Articular chondrocyte of knee joint (primary cell): ENCODE results near the gene MTERF2. TPM values are rescaled to one million over a fixed set of nuclear protein-coding genes. Genes with fewer than 3 reads are reported as not detected.

Experiments used
- total RNA-seq: library from RNA; depleted of rRNA; stranded (reverse); fragments of >200 nt; gene quantifications from 2 replicates; pipeline ENCODE4 v1.2.3, GENCODE V29; 2012

Gene MTERF2, protein sequence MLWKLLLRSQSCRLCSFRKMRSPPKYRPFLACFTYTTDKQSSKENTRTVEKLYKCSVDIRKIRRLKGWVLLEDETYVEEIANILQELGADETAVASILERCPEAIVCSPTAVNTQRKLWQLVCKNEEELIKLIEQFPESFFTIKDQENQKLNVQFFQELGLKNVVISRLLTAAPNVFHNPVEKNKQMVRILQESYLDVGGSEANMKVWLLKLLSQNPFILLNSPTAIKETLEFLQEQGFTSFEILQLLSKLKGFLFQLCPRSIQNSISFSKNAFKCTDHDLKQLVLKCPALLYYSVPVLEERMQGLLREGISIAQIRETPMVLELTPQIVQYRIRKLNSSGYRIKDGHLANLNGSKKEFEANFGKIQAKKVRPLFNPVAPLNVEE
- total RNA-seq = 5.7 and 7.1 TPM in 2 replicates

DNA sequence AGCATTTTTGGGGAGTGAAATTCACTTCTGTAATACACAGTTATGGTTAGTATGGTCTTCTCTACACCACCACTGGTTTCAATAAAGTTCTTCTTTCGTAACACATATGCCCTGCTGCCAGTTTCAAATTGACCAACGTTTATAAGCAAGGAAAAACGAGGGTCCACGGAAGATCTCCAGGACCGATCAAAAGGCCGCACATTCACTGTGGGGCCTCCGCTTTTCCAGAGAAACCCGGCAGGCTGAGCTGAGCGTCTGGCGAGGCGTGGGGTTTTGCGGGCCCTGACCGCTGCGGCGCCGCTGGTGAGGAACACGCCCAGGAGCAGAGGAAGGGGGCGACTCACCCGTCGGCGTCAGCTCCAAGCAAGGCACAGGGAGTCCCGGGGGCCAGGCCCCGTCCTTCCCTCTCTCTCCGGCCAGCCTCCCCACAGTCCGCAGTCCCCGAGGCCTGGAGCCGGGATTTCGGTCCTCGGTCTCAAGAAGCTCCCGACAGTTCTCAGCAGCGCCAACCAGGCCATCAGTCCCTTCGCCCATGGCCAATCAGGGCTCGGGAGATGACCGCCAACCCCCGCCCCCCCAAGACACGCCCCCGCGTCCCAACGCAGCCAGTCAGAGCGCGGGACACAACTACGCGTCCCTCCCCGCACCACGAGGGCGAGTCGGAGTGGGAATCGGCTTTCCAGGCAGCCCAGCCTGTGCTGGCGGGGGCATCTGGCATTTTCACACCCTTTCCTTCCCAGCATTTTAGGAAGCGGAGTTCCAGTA lies at the start of gene MTERF2:
Gene MTERF2 (minus strand): TSS at position 522 of the 765 bp plus-strand sequence. CDS start 8,432 bp downstream, outside the sequence.

DNA sequence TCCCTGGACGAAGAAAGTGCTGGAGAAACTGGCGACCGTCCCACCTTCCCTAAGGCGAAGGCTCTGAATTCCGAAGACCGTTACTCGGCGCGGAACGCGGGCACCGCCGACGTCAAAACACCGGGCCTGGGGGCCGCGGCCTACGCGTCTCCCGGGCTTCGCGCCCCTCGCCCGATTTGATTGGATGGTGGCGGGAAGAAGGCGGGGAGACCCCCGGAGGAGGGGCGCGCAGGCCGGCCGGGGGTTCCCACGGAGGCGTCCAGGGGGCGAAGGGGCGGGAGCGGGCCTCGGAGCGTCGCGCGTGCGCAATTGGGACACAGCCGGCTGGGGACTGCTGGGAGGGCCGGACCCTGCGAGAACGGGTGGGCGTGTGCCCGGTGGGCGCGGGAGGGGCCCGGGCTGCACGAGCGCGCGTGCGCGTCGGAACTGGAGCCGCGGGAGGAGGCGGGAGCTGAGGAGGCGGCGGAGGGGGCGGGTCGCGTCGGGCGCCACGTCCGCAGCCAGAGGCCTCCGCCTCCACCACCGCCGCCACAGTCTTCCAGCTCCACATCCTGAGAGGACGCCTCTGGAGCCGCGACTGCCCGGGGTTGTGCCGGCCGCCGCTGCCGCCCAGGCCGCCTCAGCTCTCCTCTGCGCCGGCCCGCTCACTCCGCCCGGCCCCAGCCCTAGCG lies 31.4 kb downstream of the MTERF2 start, which contains the start of gene TMEM263:
Gene TMEM263 (plus strand): TSS at position 531 of the 671 bp plus-strand sequence. CDS start 11,210 bp downstream, outside the sequence.

Other genes with a start within 250 kb of the MTERF2 start
- gene RIC8B, start 212.5 kb downstream of the MTERF2 start, total RNA-seq = 11.6 and 14.3 TPM in 2 replicates
- 147 and 161 TPM in 2 replicates for gene TMEM263, start 31.2 kb downstream of the MTERF2 start, total RNA-seq
- 12.3 and 18.6 TPM in 2 replicates for gene CRY1, start 106.4 kb upstream of the MTERF2 start, total RNA-seq